Measurements from ENCODE around the gene ANG. TPM values are rescaled to one million over a fixed set of nuclear protein-coding genes. Genes with fewer than 3 reads are reported as not detected.

Gene ANG
- total and polyA plus RNA-seq, 2 experiments from 2014 or later, result 0.83 to 2.7 TPM

DNA sequence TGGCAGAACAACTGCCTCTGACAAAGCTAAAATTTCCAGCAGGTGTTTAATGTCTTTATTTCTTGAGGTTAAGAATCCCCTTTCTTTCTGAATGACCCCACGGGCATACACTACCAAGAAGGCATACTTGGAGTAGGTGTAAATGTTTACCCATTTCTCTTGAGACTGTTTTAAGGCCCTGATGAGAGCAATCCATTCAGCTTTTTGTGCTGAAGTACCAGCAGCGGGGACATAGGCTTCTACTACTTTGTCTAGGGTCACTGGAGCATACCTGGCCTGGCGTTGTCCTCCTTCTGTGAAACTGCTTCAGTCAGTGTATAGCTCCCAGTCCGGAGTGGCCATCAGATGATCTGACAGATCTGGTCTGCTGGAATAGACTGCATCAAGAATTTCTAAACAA is 22.7 kb downstream of the ANG start:
- H3K27ac ChIP-seq, result no peak overlapping the region
- H3K27me3 ChIP-seq, result no peaks in the 10 kb centered on the region
- no peaks in the 10 kb centered on the region for H3K9me3 ChIP-seq (ENCODE audit: low read depth)
- DNase-seq (ENCODE audit: low read depth in 1 of 2, low spot score in 1 of 2), result no peak
- TF ChIP-seq, protein P1, sequence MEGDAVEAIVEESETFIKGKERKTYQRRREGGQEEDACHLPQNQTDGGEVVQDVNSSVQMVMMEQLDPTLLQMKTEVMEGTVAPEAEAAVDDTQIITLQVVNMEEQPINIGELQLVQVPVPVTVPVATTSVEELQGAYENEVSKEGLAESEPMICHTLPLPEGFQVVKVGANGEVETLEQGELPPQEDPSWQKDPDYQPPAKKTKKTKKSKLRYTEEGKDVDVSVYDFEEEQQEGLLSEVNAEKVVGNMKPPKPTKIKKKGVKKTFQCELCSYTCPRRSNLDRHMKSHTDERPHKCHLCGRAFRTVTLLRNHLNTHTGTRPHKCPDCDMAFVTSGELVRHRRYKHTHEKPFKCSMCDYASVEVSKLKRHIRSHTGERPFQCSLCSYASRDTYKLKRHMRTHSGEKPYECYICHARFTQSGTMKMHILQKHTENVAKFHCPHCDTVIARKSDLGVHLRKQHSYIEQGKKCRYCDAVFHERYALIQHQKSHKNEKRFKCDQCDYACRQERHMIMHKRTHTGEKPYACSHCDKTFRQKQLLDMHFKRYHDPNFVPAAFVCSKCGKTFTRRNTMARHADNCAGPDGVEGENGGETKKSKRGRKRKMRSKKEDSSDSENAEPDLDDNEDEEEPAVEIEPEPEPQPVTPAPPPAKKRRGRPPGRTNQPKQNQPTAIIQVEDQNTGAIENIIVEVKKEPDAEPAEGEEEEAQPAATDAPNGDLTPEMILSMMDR (IDR thresholded peaks at IDR 0.05; ENCODE audit: low read depth, low read length), result no peak
- no peaks in the 10 kb centered on the region for H3K4me1 ChIP-seq (ENCODE audit: low read depth)
- no peak overlapping the region for H3K4me3 ChIP-seq
- H3K36me3 ChIP-seq, result no peaks in the 10 kb centered on the region

DNA sequence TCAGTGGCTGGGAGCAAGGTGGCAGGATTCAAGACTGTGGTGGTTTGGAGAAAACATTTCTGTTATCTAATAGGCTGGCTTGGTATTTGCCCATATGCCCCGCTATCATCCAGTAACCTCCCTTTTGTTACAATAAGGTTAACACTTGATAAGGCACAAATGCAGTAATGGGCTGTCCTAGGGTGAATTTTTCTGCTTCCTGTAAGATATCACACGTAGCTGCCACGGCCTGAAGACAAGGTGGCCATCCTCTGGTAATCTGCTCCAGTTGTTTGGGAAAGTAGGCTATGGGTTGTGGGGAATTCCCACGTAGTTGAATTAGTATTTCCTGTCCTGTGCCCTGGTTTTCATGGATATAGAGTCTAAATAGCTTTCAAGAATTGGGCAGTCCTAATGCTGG is 23.1 kb downstream of the ANG start:
- Histone ChIP-seq H3K27me3 (no peaks in the 10 kb centered on the region), H3K36me3 (no peaks in the 10 kb centered on the region), H3K27ac (no peak overlapping the region), H3K4me3 (no peak overlapping the region), H3K9me3 (ENCODE audit: low read depth) (no peaks in the 10 kb centered on the region), H3K4me1 (ENCODE audit: low read depth) (no peaks in the 10 kb centered on the region)
- TF ChIP-seq, protein P1 (IDR thresholded peaks at IDR 0.05; ENCODE audit: low read depth, low read length), result no peak
- DNase-seq (ENCODE audit: low read depth in 1 of 2, low spot score in 1 of 2), result peak in 1 of 2 donors; percentile 45

DNA sequence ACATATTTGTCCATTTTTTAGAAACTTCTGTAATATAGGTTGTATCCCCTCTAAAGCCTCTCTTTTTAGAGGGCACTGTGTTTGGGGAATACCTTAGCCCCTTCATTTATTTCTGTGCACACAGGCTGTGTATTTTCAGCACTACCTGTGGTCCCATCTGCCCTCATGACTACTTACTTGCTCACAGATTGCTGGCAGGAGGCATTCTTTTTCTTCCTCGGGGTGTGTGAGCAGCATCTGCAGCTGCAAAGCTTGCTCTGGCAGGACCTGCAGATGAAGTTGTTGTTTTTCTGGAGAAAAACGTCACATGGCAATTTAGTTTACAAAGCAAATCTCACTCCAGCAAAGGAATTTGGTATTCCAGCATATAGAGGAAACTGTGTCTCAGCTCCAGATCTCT is 24.3 kb downstream of the ANG start:
- no peak for DNase-seq (ENCODE audit: low read depth in 1 of 2, low spot score in 1 of 2)
- H3K27ac ChIP-seq, result no peak overlapping the region
- no peaks in the 10 kb centered on the region for H3K4me1 ChIP-seq (ENCODE audit: low read depth)
- H3K4me3 ChIP-seq, result no peak overlapping the region
- no peaks in the 10 kb centered on the region for H3K27me3 ChIP-seq
- H3K36me3 ChIP-seq, result no peaks in the 10 kb centered on the region
- TF ChIP-seq, protein P1 (IDR thresholded peaks at IDR 0.05; ENCODE audit: low read depth, low read length), result no peak
- no peaks in the 10 kb centered on the region for H3K9me3 ChIP-seq (ENCODE audit: low read depth)

DNA sequence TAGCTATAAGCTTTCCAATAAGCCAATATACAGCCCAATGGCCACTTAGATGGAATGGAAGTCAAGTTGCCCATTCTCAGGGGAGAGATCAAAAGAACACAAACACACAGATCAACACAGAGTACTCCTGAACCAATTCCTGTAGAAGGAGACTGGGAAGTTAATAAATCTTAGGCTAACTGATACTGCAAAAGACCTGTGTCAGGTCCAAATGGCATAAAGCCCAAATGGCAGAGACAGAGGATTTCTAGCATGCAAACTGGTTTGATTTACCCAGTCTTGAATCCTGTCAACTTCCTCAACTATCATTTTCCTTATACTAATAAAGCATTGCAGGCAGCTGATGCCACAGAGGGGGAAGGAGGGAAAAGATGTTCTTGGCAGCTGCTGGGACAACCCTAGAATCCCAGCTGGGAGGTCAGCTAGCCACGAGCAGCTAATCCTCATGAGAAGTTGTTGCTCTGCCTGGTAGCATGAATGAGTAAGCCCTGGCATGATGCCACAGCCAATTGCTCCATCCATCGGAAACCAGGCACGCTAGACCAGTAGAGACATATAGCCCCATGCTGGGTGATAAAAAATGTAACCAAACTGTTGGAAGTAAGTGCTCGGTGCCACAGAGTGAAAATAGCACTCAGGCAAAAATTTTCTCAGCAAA is 26.2 kb downstream of the ANG start:
- Histone ChIP-seq H3K27ac (no peak overlapping the region), H3K4me3 (no peak overlapping the region), H3K4me1 (ENCODE audit: low read depth) (no peaks in the 10 kb centered on the region), H3K36me3 (no peaks in the 10 kb centered on the region), H3K27me3 (no peaks in the 10 kb centered on the region), H3K9me3 (ENCODE audit: low read depth) (no peaks in the 10 kb centered on the region)
- TF ChIP-seq, protein P1 (IDR thresholded peaks at IDR 0.05; ENCODE audit: low read depth, low read length), result no peak
- peak in 1 of 2 donors; percentile 91 for DNase-seq (ENCODE audit: low read depth in 1 of 2, low spot score in 1 of 2)

DNA sequence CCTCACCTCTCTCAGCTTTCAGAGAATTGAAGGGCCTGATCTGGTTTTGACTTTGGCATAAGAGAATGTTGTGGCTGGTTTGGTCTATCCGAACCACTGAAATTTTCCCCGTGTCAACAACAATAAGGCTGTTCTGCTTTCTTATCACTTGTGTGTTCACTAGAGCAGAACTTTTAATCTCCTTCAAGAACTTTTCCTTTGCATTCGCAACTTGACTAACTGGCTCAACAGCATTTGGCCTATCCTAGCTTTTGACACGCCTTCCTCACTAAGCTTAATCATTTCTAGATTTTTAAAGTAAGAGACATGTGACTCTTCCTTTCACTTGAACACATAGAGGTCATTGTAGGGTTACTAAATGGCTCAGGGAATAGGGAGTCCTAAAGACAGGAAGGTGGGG is 31.2 kb downstream of the ANG start:
- no peak for DNase-seq (ENCODE audit: low read depth in 1 of 2, low spot score in 1 of 2)
- H3K9me3 ChIP-seq (ENCODE audit: low read depth), result no peaks in the 10 kb centered on the region

More for the DNA sequence above, 31.2 kb downstream of the ANG start:
- Histone ChIP-seq H3K4me1 (ENCODE audit: low read depth) (no peaks in the 10 kb centered on the region), H3K36me3 (no peaks in the 10 kb centered on the region), H3K4me3 (no peak overlapping the region), H3K27ac (no peak overlapping the region), H3K27me3 (no peaks in the 10 kb centered on the region)
- TF ChIP-seq, protein P1 (IDR thresholded peaks at IDR 0.05; ENCODE audit: low read depth, low read length), result no peak

Data from cardiac muscle cell (in vitro differentiated cells and primary cell).